Pancreas (tissue), 10 donors: ENCODE results near the gene HUWE1. TPM values are rescaled to one million over a fixed set of nuclear protein-coding genes. Genes with fewer than 3 reads are reported as not detected.

ENCODE experiments used
- ATAC-seq, 4 donors: fragments of 200-7000 bp; cut with Tn5 transposase; one replicate each; pipeline versions ENCODE4 v1.8.0 to v1.9.1; 2020; ENCODE audit warnings: mild to moderate bottlenecking in 4 of 4, moderate library complexity in 4 of 4
- DNase-seq, 6 donors: peaks; one replicate each; pipeline ENCODE4 v3.0.0-alpha.2; 2020
- FAIRE-seq: peaks from 2 replicates; lab custom pipeline; 2012; peaks lifted over from hg19 to GRCh38; lab: Jason Lieb, UNC
- H3K27ac ChIP-seq, 4 donors: fragments of 200-600 bp; sonication (generic); 1 replicate in 3 of 4; 2 replicates in 1 of 4; pipeline versions ENCODE4 v1.5.0 to v1.8.0; 2020
- H3K27me3 ChIP-seq, 4 donors: fragments of 200-600 bp; one replicate each; pipeline ENCODE4 v1.8.0; 2021
- H3K36me3 ChIP-seq, 3 donors: fragments of 200-600 bp; sonication (generic) in 1 of 3; one replicate each; pipeline versions ENCODE4 v1.5.0 to v1.8.0; 2020 to 2021
- H3K4me1 ChIP-seq, 3 donors: fragments of 200-600 bp; one replicate each; pipeline ENCODE4 v1.8.0; 2021
- H3K4me3 ChIP-seq, 4 donors: fragments of 200-600 bp; sonication (generic) in 2 of 4; one replicate each; pipeline versions ENCODE4 v1.5.0 to v1.8.0; 2020 to 2021
- H3K9me3 ChIP-seq, 4 donors: fragments of 200-600 bp; one replicate each; pipeline ENCODE4 v1.8.0; 2021
- WGBS, 2 donors: extraction: QIAGEN DNeasy Blood & Tissue Kit; methylation state at CpG; one replicate each; pipeline ENCODE4 v1.1.7; 2013; 5-methylcytosine and 5-hydroxymethylcytosine counted together
- intact Hi-C, 3 donors: fragments of 100-400 bp; cut with DNase I; formaldehyde crosslinking; loops; one replicate each; pipeline versions ENCODE4 v1.11.1 to v1.14.2; 2022
- polyA plus RNA-seq, 2 donors: library from polyadenylated mRNA; stranded (reverse); fragments of 200-250 nt; gene quantifications; one replicate each; pipeline ENCODE4 v1.2.3, GENCODE V29; 2013
- total RNA-seq, 6 donors: library from RNA; stranded (reverse); fragmentation: NEBNext Ultra II Directional in 4 of 6; extraction: Animal tissue kit (Norgen Biotek cat#: 25700) in 4 of 6; gene quantifications; one replicate each; pipeline versions ENCODE4 v1.2.1 to v1.2.4, GENCODE V29; 2021 to 2023
- TF ChIP-seq, protein P1 (sequence below), 4 donors: fragments of 200-600 bp; sonication (generic) in 3 of 4; IDR thresholded peaks; one replicate each; pipeline versions ENCODE4 v1.5.0 to v1.8.0; 2021; ENCODE audit warnings: antibody characterized with exemption in 4 of 4
- donor health status: healthy with polysubstance abuse.
- donor health status: DM: no; HTN: no; CAD: no; lungs with moderate emphysema.
- donor health status: DM: no; HTN: no; CAD: no.
- donor health status: control.
- donor health status: control.
- donor health status: Bipolar disorder and iron deficiency.
- donor health status: DM: yes; HTN: yes; CAD: no.
- donor health status: DM: no; HTN: no; CAD: no.
- donor health status: DM: no; HTN: no; CAD: no.
- donor health status: DM: yes; HTN: yes; CAD: no.

The HUWE1 gene
- total and polyA plus RNA-seq, 8 donors, result 29.8 to 116 (median 75.1) TPM

DNA sequence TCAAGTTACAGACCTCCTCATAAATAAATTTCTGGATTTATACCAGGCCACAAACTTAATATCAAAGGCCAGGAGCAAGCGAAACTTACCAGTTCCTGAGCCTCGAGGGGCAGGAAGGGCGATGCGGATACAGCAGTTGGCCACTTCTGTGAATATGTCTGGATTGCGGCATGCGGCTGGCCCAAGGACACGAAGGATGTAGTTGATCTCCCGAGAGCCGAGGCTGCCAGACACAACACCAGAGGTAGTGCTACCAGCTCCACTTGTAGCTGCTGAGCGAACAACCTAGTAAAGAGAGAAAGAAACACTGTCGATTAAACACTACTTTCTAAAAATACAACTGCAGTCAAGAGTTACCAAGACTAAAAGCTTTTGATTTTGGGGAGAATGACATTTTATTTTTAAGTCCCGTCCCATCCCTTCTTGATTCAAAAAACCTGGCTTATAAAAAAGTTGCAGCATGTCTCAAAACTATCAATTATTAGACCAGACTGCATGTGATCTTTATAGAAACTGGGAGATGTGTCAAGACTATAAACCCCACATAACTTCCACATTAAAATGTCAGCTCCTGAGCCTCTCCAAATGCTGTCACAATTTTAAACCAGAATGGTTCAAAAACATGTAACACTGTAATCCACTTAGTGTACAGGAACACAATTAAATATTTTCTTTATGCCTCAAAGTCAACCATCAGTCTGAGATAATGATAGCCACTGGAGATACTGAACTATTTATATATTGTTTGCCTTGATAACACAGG, 105.6 kb downstream of the HUWE1 start:
- Histone ChIP-seq H3K27me3 (no peaks in the 10 kb centered on the region), H3K36me3 (peaks cover 0 to 14% (median 0%) of the 10 kb centered on the region in 3 donors), H3K9me3 (no peaks in the 10 kb centered on the region), H3K27ac (no peak overlapping the region), H3K4me3 (no peak overlapping the region), H3K4me1 (no peaks in the 10 kb centered on the region)
- TF ChIP-seq, protein P1, sequence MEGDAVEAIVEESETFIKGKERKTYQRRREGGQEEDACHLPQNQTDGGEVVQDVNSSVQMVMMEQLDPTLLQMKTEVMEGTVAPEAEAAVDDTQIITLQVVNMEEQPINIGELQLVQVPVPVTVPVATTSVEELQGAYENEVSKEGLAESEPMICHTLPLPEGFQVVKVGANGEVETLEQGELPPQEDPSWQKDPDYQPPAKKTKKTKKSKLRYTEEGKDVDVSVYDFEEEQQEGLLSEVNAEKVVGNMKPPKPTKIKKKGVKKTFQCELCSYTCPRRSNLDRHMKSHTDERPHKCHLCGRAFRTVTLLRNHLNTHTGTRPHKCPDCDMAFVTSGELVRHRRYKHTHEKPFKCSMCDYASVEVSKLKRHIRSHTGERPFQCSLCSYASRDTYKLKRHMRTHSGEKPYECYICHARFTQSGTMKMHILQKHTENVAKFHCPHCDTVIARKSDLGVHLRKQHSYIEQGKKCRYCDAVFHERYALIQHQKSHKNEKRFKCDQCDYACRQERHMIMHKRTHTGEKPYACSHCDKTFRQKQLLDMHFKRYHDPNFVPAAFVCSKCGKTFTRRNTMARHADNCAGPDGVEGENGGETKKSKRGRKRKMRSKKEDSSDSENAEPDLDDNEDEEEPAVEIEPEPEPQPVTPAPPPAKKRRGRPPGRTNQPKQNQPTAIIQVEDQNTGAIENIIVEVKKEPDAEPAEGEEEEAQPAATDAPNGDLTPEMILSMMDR (IDR thresholded peaks at IDR 0.05), result no peak
- DNase-seq (no peak), FAIRE-seq (no peak), ATAC-seq (no peak)
- intact Hi-C loops, result no loop called here
- WGBS, 2 donors, result 90 to 95% methylated on average over 12 of the region's 12 CpGs

- intact Hi-C loops, result no loop called here
- TF ChIP-seq, protein P1 (IDR thresholded peaks at IDR 0.05), result no peak
- Histone ChIP-seq H3K27me3 (no peaks in the 10 kb centered on the region), H3K9me3 (no peaks in the 10 kb centered on the region), H3K36me3 (peaks cover 0 to 21% (median 5%) of the 10 kb centered on the region in 3 donors), H3K27ac (no peak overlapping the region), H3K4me3 (no peak overlapping the region), H3K4me1 (no peaks in the 10 kb centered on the region)
- DNase-seq (no peak), FAIRE-seq (no peak), ATAC-seq (no peak)
Observed at GRCh38 chrX:53571494-53571893, 115.0 kb downstream of the HUWE1 start.

- Histone ChIP-seq H3K9me3 (no peaks in the 10 kb centered on the region), H3K27me3 (no peaks in the 10 kb centered on the region), H3K4me3 (no peak overlapping the region), H3K27ac (no peak overlapping the region), H3K36me3 (peaks cover 0 to 61% (median 12%) of the 10 kb centered on the region in 3 donors), H3K4me1 (no peaks in the 10 kb centered on the region)
- TF ChIP-seq, protein P1 (IDR thresholded peaks at IDR 0.05), result no peak
- WGBS, 2 donors, result 81 to 82% methylated on average over 4 of the region's 4 CpGs
- no peak for FAIRE-seq
- no peak for ATAC-seq
- intact Hi-C loops, result loop anchor here in 1 of 3 donors (10.0 kb wide), 1 partner anchor 61 kb away; no protein-coding TSS in a partner anchor
- DNase-seq, result no peak
Observed at GRCh38 chrX:53563324-53563723, 123.2 kb downstream of the HUWE1 start.

DNA sequence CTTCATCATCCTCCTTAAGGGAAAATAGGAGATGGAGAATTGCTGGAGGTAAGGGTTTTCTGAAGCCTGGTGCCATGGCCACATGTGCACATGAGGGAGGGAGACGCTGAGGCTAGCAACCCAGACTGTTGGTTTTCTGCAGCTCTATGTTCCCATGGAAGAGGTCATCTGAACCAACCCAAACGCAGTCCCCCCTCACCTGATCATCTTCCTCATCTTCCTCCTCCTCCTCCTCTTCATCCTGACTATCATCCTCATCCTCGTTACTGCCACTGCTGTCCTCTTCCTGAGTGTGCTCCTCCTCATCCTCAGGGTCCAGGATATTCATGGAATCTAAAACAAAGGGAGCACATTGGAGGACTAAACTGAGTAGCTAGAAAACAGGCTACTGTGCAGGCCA, 124.6 kb downstream of the HUWE1 start:
- WGBS, 2 donors, result 67 to 83% methylated on average over 3 of the region's 3 CpGs
- Histone ChIP-seq H3K36me3 (peaks cover 0 to 64% (median 12%) of the 10 kb centered on the region in 3 donors), H3K4me1 (no peaks in the 10 kb centered on the region), H3K9me3 (no peaks in the 10 kb centered on the region), H3K4me3 (no peak overlapping the region), H3K27ac (no peak overlapping the region), H3K27me3 (no peaks in the 10 kb centered on the region)
- TF ChIP-seq, protein P1 (IDR thresholded peaks at IDR 0.05), result no peak
- FAIRE-seq, result no peak
- ATAC-seq, result no peak
- no peak for DNase-seq
- intact Hi-C loops, result loop anchor here in 1 of 3 donors (10.0 kb wide), 1 partner anchor 63 kb away; no protein-coding TSS in a partner anchor

GRCh38 chrX:53558646-53559045, 127.9 kb downstream of the HUWE1 start:
- DNase-seq, result no peak
- ATAC-seq, result no peak
- Histone ChIP-seq H3K9me3 (no peaks in the 10 kb centered on the region), H3K4me1 (no peaks in the 10 kb centered on the region), H3K4me3 (no peak overlapping the region), H3K36me3 (peaks cover 0 to 62% (median 12%) of the 10 kb centered on the region in 3 donors), H3K27me3 (no peaks in the 10 kb centered on the region), H3K27ac (no peak overlapping the region)
- intact Hi-C loops, result no loop called here
- TF ChIP-seq, protein P1 (IDR thresholded peaks at IDR 0.05), result no peak
- no peak for FAIRE-seq
- 66 to 79% methylated on average over 6 of the region's 6 CpGs for WGBS, 2 donors
